IMR-90 (cell line): ENCODE measurements around the gene SASH1. TPM values are rescaled to one million over a fixed set of nuclear protein-coding genes. Genes with fewer than 3 reads are reported as not detected.

Experiments used
- ATAC-seq: fragments of 200-7000 bp; cut with Tn5 transposase; 2 replicates; pipeline ENCODE4 v1.9.1; 2020; ENCODE audit warnings: low read depth, mild to moderate bottlenecking, moderate library complexity
- BruUV-seq: library from RNA; stranded (reverse); fragments of 400-500 nt; replicated peaks from 2 replicates; lab custom pipeline; 2021; lab: Mats Ljungman, UMichigan
- CTCF ChIA-PET: fragments of 300-600 bp; formaldehyde crosslinking; extraction: SDS; loops from one replicate; lab custom pipeline; 2021; ENCODE audit warnings: antibody characterized with exemption; lab: Yijun Ruan, JAX
- POLR2A ChIA-PET: fragments of 300-600 bp; sonication (Branson Sonifier 250); formaldehyde crosslinking; loops from one replicate; lab custom pipeline; 2022; ENCODE audit warnings: antibody characterized with exemption; ENCODE audit not compliant: unreplicated experiment; lab: Charles Lee
- DNase-seq: peaks from one replicate; pipeline ENCODE4 v3.0.0; 2013
- H2AFZ ChIP-seq: replicated peaks from 2 replicates; pipeline ENCODE3; 2013; ENCODE audit warnings: low read length, mild to moderate bottlenecking; ENCODE audit not compliant: poor library complexity
- H2AK5ac ChIP-seq: 2 replicates; pipeline ENCODE4 v1.6.1; 2013; ENCODE audit warnings: low read depth, low read length, inconsistent platforms
- H2AK9ac ChIP-seq: replicated peaks from 2 replicates; pipeline ENCODE3; 2013; ENCODE audit warnings: mild to moderate bottlenecking, low read depth, low read length, moderate library complexity; ENCODE audit not compliant: poor library complexity
- H2BK120ac ChIP-seq: 2 replicates; pipeline ENCODE4 v1.6.1; 2013; ENCODE audit warnings: low read depth, low read length, inconsistent platforms
- H2BK15ac ChIP-seq: 3 replicates; pipeline ENCODE4 v1.6.1; 2013; ENCODE audit warnings: low read depth, low read length, inconsistent platforms
- H2BK20ac ChIP-seq: 2 replicates; pipeline ENCODE4 v1.6.1; 2013; ENCODE audit warnings: low read depth, mild to moderate bottlenecking, inconsistent platforms, low read length, moderate library complexity
- H2BK5ac ChIP-seq: 2 replicates; pipeline ENCODE4 v1.6.1; 2013; ENCODE audit warnings: mild to moderate bottlenecking, low read depth, low read length, inconsistent platforms; ENCODE audit not compliant: poor library complexity, severe bottlenecking
- H3K14ac ChIP-seq: replicated peaks from 2 replicates; pipeline ENCODE4 v1.6.1; 2013; ENCODE audit warnings: low read depth, low read length, inconsistent platforms
- H3K18ac ChIP-seq: 2 replicates; pipeline ENCODE4 v1.6.1; 2013; ENCODE audit warnings: low read depth, low read length, control low read depth
- H3K23ac ChIP-seq: 2 replicates; pipeline ENCODE4 v1.6.1; 2013; ENCODE audit warnings: low read depth, low read length, inconsistent platforms
- H3K27ac ChIP-seq: 2 replicates; pipeline ENCODE4 v1.5.1; 2013; ENCODE audit warnings: mild to moderate bottlenecking, control low read depth, low read length; ENCODE audit not compliant: insufficient read depth
- H3K27me3 ChIP-seq: 2 replicates; pipeline ENCODE4 v1.6.1; 2013; ENCODE audit warnings: low read length; ENCODE audit not compliant: control insufficient read depth, insufficient read depth
- H3K36me3 ChIP-seq: 2 replicates; pipeline ENCODE4 v1.6.1; 2013; ENCODE audit warnings: low read length, mixed read lengths; ENCODE audit not compliant: control insufficient read depth, insufficient read depth
- H3K4ac ChIP-seq: 2 replicates; pipeline ENCODE4 v1.6.1; 2013; ENCODE audit warnings: low read depth, low read length, inconsistent platforms
- H3K4me1 ChIP-seq: 2 replicates; pipeline ENCODE4 v1.6.1; 2013; ENCODE audit warnings: low read length, mixed read lengths; ENCODE audit not compliant: control insufficient read depth, insufficient read depth
- H3K4me2 ChIP-seq: 2 replicates; pipeline ENCODE4 v1.6.1; 2013; ENCODE audit warnings: low read depth, mild to moderate bottlenecking, control low read depth, low read length, moderate library complexity
- H3K4me3 ChIP-seq: 2 replicates; pipeline ENCODE4 v1.5.1; 2013; ENCODE audit warnings: low read depth, mild to moderate bottlenecking, control low read depth, low read length, moderate library complexity; ENCODE audit not compliant: insufficient read depth
- H3K56ac ChIP-seq: 2 replicates; pipeline ENCODE4 v1.6.1; 2013; ENCODE audit warnings: low read length, inconsistent platforms; ENCODE audit not compliant: insufficient read depth; ENCODE audit errors: extremely low read depth
- H3K79me1 ChIP-seq, 2 experiments: 2 replicates each; pipeline ENCODE4 v1.6.1; 2013; ENCODE audit warnings: low read length in 2 of 2, inconsistent platforms in 1 of 2, low read depth in 1 of 2
- H3K9ac ChIP-seq: 2 replicates; pipeline ENCODE4 v1.6.1; 2013; ENCODE audit warnings: low read depth, low read length, control low read depth
- H3K9me1 ChIP-seq: 2 replicates; pipeline ENCODE4 v1.6.1; 2013; ENCODE audit warnings: low read length, inconsistent platforms; ENCODE audit not compliant: insufficient read depth
- H3K9me3 ChIP-seq: 2 replicates; pipeline ENCODE4 v1.6.1; 2013; ENCODE audit warnings: low read length; ENCODE audit not compliant: control insufficient read depth, insufficient read depth
- H4K20me1 ChIP-seq: 2 replicates; pipeline ENCODE4 v1.6.1; 2013; ENCODE audit warnings: low read length, inconsistent platforms; ENCODE audit not compliant: insufficient read depth
- H4K5ac ChIP-seq: 2 replicates; pipeline ENCODE4 v1.6.1; 2013; ENCODE audit warnings: mild to moderate bottlenecking, low read depth, low read length, control low read depth
- H4K8ac ChIP-seq, 2 experiments: 2 replicates each; pipeline ENCODE4 v1.6.1; 2013; ENCODE audit warnings: low read depth in 2 of 2, low read length in 2 of 2, control low read depth in 1 of 2, inconsistent platforms in 1 of 2
- H4K91ac ChIP-seq: 2 replicates; pipeline ENCODE4 v1.6.1; 2013; ENCODE audit warnings: low read depth, low read length, inconsistent platforms; ENCODE audit not compliant: insufficient read depth
- BHLHE40 ChIP-seq: fragments of 150-350 bp; IDR thresholded peaks from 2 replicates; pipeline ENCODE4 v1.6.1; 2016; ENCODE audit warnings: mild to moderate bottlenecking, low read depth, low read length
- CEBPB ChIP-seq: IDR thresholded peaks from 2 replicates; pipeline ENCODE4 v1.6.1; 2012; ENCODE audit warnings: low read depth, low read length, improper control_type of control experiment
- CHD1 ChIP-seq: IDR thresholded peaks from 2 replicates; pipeline ENCODE4 v1.6.1; 2012; ENCODE audit warnings: low read depth, low read length, improper control_type of control experiment
- ELK1 ChIP-seq: fragments of 150-350 bp; IDR thresholded peaks from 2 replicates; pipeline ENCODE4 v1.6.1; 2016; ENCODE audit warnings: low read depth, mild to moderate bottlenecking, low read length, moderate library complexity, borderline replicate concordance
- MAZ ChIP-seq: IDR thresholded peaks from 2 replicates; pipeline ENCODE4 v1.6.1; 2012; ENCODE audit warnings: low read depth, mild to moderate bottlenecking, low read length, improper control_type of control experiment, moderate library complexity, borderline replicate concordance
- RAD21 ChIP-seq: IDR thresholded peaks from 2 replicates; pipeline ENCODE4 v1.6.1; 2012; ENCODE audit warnings: low read length, improper control_type of control experiment
- RCOR1 ChIP-seq: IDR thresholded peaks from 2 replicates; pipeline ENCODE4 v1.6.1; 2012; ENCODE audit warnings: mild to moderate bottlenecking, low read length, improper control_type of control experiment; ENCODE audit not compliant: insufficient replicate concordance
- SMC3 ChIP-seq: fragments of 150-350 bp; IDR thresholded peaks from 2 replicates; pipeline ENCODE4 v1.6.1; 2016; ENCODE audit warnings: low read depth, mild to moderate bottlenecking, antibody characterized with exemption, low read length, moderate library complexity
- WGBS, 2 experiments: methylation state at CpG; one replicate each; pipeline versions ENCODE4 v1.1.5 to v1.1.7; 2013; ENCODE audit warnings: missing lambda C conversion rate in 2 of 2; ENCODE audit not compliant: insufficient read length in 1 of 2; ENCODE audit errors: extremely low coverage in 2 of 2; 5-methylcytosine and 5-hydroxymethylcytosine counted together
- dilution Hi-C: fragments of 300-500 bp; cut with HindIII; formaldehyde crosslinking; loops from one replicate; pipeline ENCODE4 v1.14.3; 2018; ENCODE audit warnings: low sequenced_read_pairs; ENCODE audit not compliant: unreplicated experiment
- in situ Hi-C: fragments of 300-500 bp; cut with MboI; formaldehyde crosslinking; loops from 3 replicates; pipeline ENCODE4 v1.14.3; 2019; ENCODE audit warnings: low sequenced_read_pairs, inconsistent platforms, mixed read lengths
- intact Hi-C: fragments of 100-400 bp; cut with micrococcal nuclease; formaldehyde crosslinking; loops from 2 replicates; pipeline ENCODE4 v1.10.0; 2022
- polyA plus RNA-seq, 3 experiments: library from polyadenylated mRNA; depleted of rRNA; stranded (reverse); fragments of >200 nt; gene quantifications; 2 replicates each; pipeline ENCODE4 v1.2.3, GENCODE V29; 2012; ENCODE audit warnings: low replicate concordance in 1 of 3
- total RNA-seq: library from RNA; depleted of rRNA; stranded (reverse); fragments of >200 nt; gene quantifications from 2 replicates; pipeline ENCODE4 v1.2.3, GENCODE V29; 2012

Gene SASH1
- total and polyA plus RNA-seq, 2 of the 4 experiments (the other 2 are of a cell fraction), result 11.6 to 16.5 TPM

DNA sequence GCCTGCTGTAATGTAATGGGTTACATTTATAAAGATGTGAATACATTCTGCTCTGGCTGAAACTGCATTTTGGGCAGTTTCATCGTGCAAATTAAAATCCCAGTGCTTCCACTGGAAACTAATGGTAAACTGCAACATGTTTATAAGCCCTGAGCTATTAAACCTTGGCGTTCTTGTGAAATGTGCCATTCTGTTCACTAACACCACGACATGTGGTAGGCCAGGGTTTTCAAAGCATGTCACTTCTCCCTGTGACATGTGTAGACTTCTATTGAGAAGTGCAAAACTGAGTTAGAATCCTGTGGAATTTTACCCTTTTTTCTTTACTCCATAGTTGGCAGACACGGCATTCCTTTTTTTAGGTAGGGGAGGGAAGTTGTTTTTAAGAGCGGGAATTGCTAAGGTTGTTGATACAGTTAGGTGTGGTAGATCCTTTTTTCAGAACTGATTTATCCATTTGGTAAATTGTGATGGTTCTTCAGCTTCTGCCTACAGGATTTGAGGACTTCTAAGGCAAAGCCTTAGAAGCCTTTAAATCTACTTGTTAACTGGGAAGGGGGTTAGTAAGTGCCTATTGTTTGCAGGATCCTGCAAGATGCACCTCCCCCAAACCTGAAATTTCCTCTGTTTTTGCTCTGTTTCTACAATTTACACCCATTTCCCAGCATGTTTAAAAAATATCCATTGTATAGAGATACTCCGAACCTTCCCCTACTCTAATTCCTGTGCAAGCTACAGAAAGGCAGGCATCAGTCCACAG lies 4.2 kb downstream of the SASH1 start:
- Histone ChIP-seq H2AK5ac (no peak overlapping the region), H2AK9ac (no peak overlapping the region), H2BK5ac (no peak overlapping the region), H4K5ac (no peak overlapping the region), H3K14ac (no peak overlapping the region), H3K79me1 (peaks cover 17 to 76% of the 10 kb centered on the region in 2 experiments; a peak in 3 of 4 replicates), H3K9ac (no peak overlapping the region), H3K4me3 (no peak overlapping the region), H3K9me3 (no peaks in the 10 kb centered on the region), H3K27ac (no peak overlapping the region), H3K23ac (no peak overlapping the region), H2BK15ac (no peak overlapping the region), H3K27me3 (no peaks in the 10 kb centered on the region), H3K56ac (no peak overlapping the region), H3K4ac (no peak overlapping the region), H4K91ac (no peak overlapping the region), H2BK20ac (no peak overlapping the region), H3K9me1 (peaks cover 4% of the 10 kb centered on the region; the same call in 1 of the 2 replicates), H2BK120ac (no peak overlapping the region), H3K18ac (no peak overlapping the region), H3K36me3 (no peaks in the 10 kb centered on the region; the same call in 1 of the 2 replicates), H4K8ac (no peak overlapping the region), H2AFZ (no peak overlapping the region), H3K4me1 (no peaks in the 10 kb centered on the region; the same call in 1 of the 2 replicates), H4K20me1 (no peaks in the 10 kb centered on the region), H3K4me2 (no peak overlapping the region)
- TF ChIP-seq CEBPB, result no peak
- TF ChIP-seq RCOR1, result no peak
- TF ChIP-seq ELK1, result no peak
- no peak for TF ChIP-seq CHD1
- no peak for TF ChIP-seq MAZ
- no peak for TF ChIP-seq RAD21
- TF ChIP-seq BHLHE40, result no peak
- TF ChIP-seq SMC3, result no peak
- POLR2A ChIA-PET, result no interaction called here
- CTCF ChIA-PET, result no interaction called here
- no TSS peak for BruUV-seq
- in situ Hi-C loops, result no loop called here
- ATAC-seq, result no peak
- WGBS, 2 experiments, result 17% methylated on average over 1 of the region's 6 CpGs; no CpG with 5 or more reads in 1 of the 2 experiments
- dilution Hi-C loops, result no loop called here
- DNase-seq, result no peak
- intact Hi-C loops, result loop anchor here (2.0 kb wide), 1 partner anchor 116 kb away; no protein-coding TSS in a partner anchor
